HPDE6-E6E7 (cell line): ENCODE data around the gene CDCA5.

Source experiments
- DNase-seq: peaks from one replicate; pipeline ENCODE4 v3.0.0; 2011; ENCODE audit warnings: missing footprints; ENCODE audit errors: extremely low spot score

CDCA5 gene

GRCh38 chr11:65107751-65108468, 24.1 kb upstream of the CDCA5 start:
- no peak for DNase-seq

GRCh38 chr11:65107078-65107477, 23.2 kb upstream of the CDCA5 start:
- DNase-seq, result no peak

GRCh38 chr11:65104628-65105027, 20.8 kb upstream of the CDCA5 start:
- DNase-seq, result no peak

- DNase-seq, result no peak
These were observed 19.6 kb upstream of the CDCA5 start for GRCh38 chr11:65103476-65103875.

GRCh38 chr11:65102142-65103095, 18.6 kb upstream of the CDCA5 start:
- no peak for DNase-seq

- DNase-seq, result no peak
These were observed 17.0 kb upstream of the CDCA5 start for GRCh38 chr11:65100674-65101350.

- DNase-seq, result no peak
These were observed 13.1 kb upstream of the CDCA5 start for GRCh38 chr11:65096926-65097325.

- DNase-seq, result peak; percentile 96
These were observed 12.3 kb upstream of the CDCA5 start, which contains the start of gene VPS51 for GRCh38 chr11:65095974-65096806. Gene VPS51, plus strand, starts transcription at chr11:65096214. Its CDS starts 37 bp downstream, at chr11:65096251.

GRCh38 chr11:65095427-65095826, 11.6 kb upstream of the CDCA5 start:
- no peak for DNase-seq

- DNase-seq, result no peak
These were observed 6.8 kb upstream of the CDCA5 start for GRCh38 chr11:65090628-65091027.

GRCh38 chr11:65089621-65090020, 5.8 kb upstream of the CDCA5 start:
- DNase-seq, result no peak

GRCh38 chr11:65087827-65088226, 4.0 kb upstream of the CDCA5 start:
- DNase-seq, result no peak

- DNase-seq, result no peak
These were observed 3.4 kb upstream of the CDCA5 start for GRCh38 chr11:65087216-65087615.

- no peak for DNase-seq
These were observed 3.0 kb upstream of the CDCA5 start for GRCh38 chr11:65086809-65087208.

- DNase-seq, result no peak
These were observed 1.6 kb upstream of the CDCA5 start for GRCh38 chr11:65085446-65085845.

- DNase-seq, result no peak
These were observed 947 bp upstream of the CDCA5 start for GRCh38 chr11:65084598-65085375.

GRCh38 chr11:65083134-65083833, 556 bp downstream of the CDCA5 start:
- DNase-seq, result no peak

GRCh38 chr11:65078786-65079342, 5.0 kb downstream of the CDCA5 start:
- DNase-seq, result no peak

- DNase-seq, result no peak
These were observed 5.7 kb downstream of the CDCA5 start for GRCh38 chr11:65078151-65078550.

GRCh38 chr11:65077451-65077850, 6.4 kb downstream of the CDCA5 start:
- no peak for DNase-seq
